ENCODE measurements around the gene C10orf95. TPM values are rescaled to one million over a fixed set of nuclear protein-coding genes. Genes with fewer than 3 reads are reported as not detected.

Gene C10orf95
- total RNA-seq, 1 donor, result not detected

GRCh38 chr10:102491136-102491535, 39.8 kb upstream of the C10orf95 start:
- TF ChIP-seq CTCF (IDR thresholded peaks at IDR 0.05; ENCODE audit: insufficient read depth, low read length), result no peak
- DNase-seq (ENCODE audit: low read depth), result no peak
- no peak overlapping the region for H3K4me3 ChIP-seq (ENCODE audit: low read depth, low read length)

- H3K4me3 ChIP-seq (ENCODE audit: low read depth, low read length), result no peak overlapping the region
- no peak for TF ChIP-seq CTCF (IDR thresholded peaks at IDR 0.05; ENCODE audit: insufficient read depth, low read length)
- no peak for DNase-seq (ENCODE audit: low read depth)
Observed at GRCh38 chr10:102485093-102485784, 33.9 kb upstream of the C10orf95 start.

GRCh38 chr10:102484021-102484420, 32.7 kb upstream of the C10orf95 start:
- DNase-seq (ENCODE audit: low read depth), result no peak
- no peak for TF ChIP-seq CTCF (IDR thresholded peaks at IDR 0.05; ENCODE audit: insufficient read depth, low read length)
- H3K4me3 ChIP-seq (ENCODE audit: low read depth, low read length), result no peak overlapping the region

- no peak overlapping the region for H3K4me3 ChIP-seq (ENCODE audit: low read depth, low read length)
- TF ChIP-seq CTCF (IDR thresholded peaks at IDR 0.05; ENCODE audit: insufficient read depth, low read length), result no peak
- no peak for DNase-seq (ENCODE audit: low read depth)
Observed at GRCh38 chr10:102480396-102480795, 29.1 kb upstream of the C10orf95 start.

- no peak for TF ChIP-seq CTCF (IDR thresholded peaks at IDR 0.05; ENCODE audit: insufficient read depth, low read length)
- DNase-seq (ENCODE audit: low read depth), result no peak
- H3K4me3 ChIP-seq (ENCODE audit: low read depth, low read length), result no peak overlapping the region
Observed at GRCh38 chr10:102479651-102480050, 28.3 kb upstream of the C10orf95 start.

- no peak for DNase-seq (ENCODE audit: low read depth)
- H3K4me3 ChIP-seq (ENCODE audit: low read depth, low read length), result no peak overlapping the region
Observed at GRCh38 chr10:102476466-102477141, 25.3 kb upstream of the C10orf95 start.

More at GRCh38 chr10:102476466-102477141, 25.3 kb upstream of the C10orf95 start:
- no peak for TF ChIP-seq CTCF (IDR thresholded peaks at IDR 0.05; ENCODE audit: insufficient read depth, low read length)

All from fibroblast of the aortic adventitia (primary cell).